DOHH2 (cell line): ENCODE data around the gene TIPIN.

Experiments
- H3F3A ChIP-seq: fragments of 200-600 bp; sonication (generic), shearing (Covaris generic); 2 replicates; pipeline ENCODE4 v1.6.0; 2016; ENCODE audit warnings: antibody characterized with exemption, mild to moderate bottlenecking; ENCODE audit not compliant: control insufficient read depth, insufficient read depth
- H3K27ac ChIP-seq: fragments of 200-600 bp; sonication (generic); 2 replicates; pipeline ENCODE4 v1.5.1; 2014; ENCODE audit warnings: low read depth, mild to moderate bottlenecking, low read length, moderate library complexity
- H3K27me3 ChIP-seq: fragments of 200-600 bp; sonication (generic); 2 replicates; pipeline ENCODE4 v1.6.1; 2014; ENCODE audit warnings: mild to moderate bottlenecking, low read length, mixed read lengths; ENCODE audit not compliant: control insufficient read depth
- H3K36me3 ChIP-seq: fragments of 200-600 bp; sonication (generic); 2 replicates; pipeline ENCODE4 v1.6.1; 2014; ENCODE audit warnings: mild to moderate bottlenecking, low read length, moderate library complexity, mixed read lengths; ENCODE audit not compliant: control insufficient read depth
- H3K4me1 ChIP-seq: fragments of 200-600 bp; sonication (generic); 2 replicates; pipeline ENCODE4 v1.6.1; 2014; ENCODE audit warnings: mild to moderate bottlenecking, low read length, mixed read lengths; ENCODE audit not compliant: control insufficient read depth
- H3K4me2 ChIP-seq: fragments of 200-600 bp; sonication (generic); 2 replicates; pipeline ENCODE4 v1.6.0; 2014; ENCODE audit warnings: mild to moderate bottlenecking, low read length, moderate library complexity
- H3K4me3 ChIP-seq: fragments of 200-600 bp; sonication (generic); 2 replicates; pipeline ENCODE4 v1.5.1; 2014; ENCODE audit warnings: mild to moderate bottlenecking, low read length, mixed read lengths
- H3K79me2 ChIP-seq: fragments of 200-600 bp; sonication (generic); 2 replicates; pipeline ENCODE4 v1.6.1; 2014; ENCODE audit warnings: mild to moderate bottlenecking, low read length, mixed read lengths; ENCODE audit not compliant: control insufficient read depth
- H3K9me2 ChIP-seq: fragments of 200-600 bp; sonication (generic); replicated peaks from 2 replicates; pipeline ENCODE4 v1.6.1; 2014; ENCODE audit warnings: mild to moderate bottlenecking, low read length, mixed read lengths; ENCODE audit not compliant: control insufficient read depth
- H3K9me3 ChIP-seq: fragments of 200-600 bp; sonication (generic); 2 replicates; pipeline ENCODE4 v1.6.1; 2014; ENCODE audit warnings: antibody characterized with exemption, low read length, mixed read lengths; ENCODE audit not compliant: control insufficient read depth, insufficient read depth
- H4K20me1 ChIP-seq: fragments of 200-600 bp; sonication (generic); 2 replicates; pipeline ENCODE4 v1.6.0; 2014; ENCODE audit warnings: low read depth, mild to moderate bottlenecking, antibody characterized with exemption, low read length, moderate library complexity; ENCODE audit not compliant: control insufficient read depth, insufficient read depth
- CTCF ChIP-seq: fragments of 200-600 bp; sonication (generic); IDR thresholded peaks from one replicate; pipeline ENCODE4 v1.5.1; 2014; ENCODE audit warnings: antibody characterized with exemption, mild to moderate bottlenecking, low read depth, low read length; ENCODE audit not compliant: poor library complexity, severe bottlenecking
- EZH2phosphoT487 ChIP-seq: fragments of 200-600 bp; sonication (generic); IDR thresholded peaks from 2 replicates; pipeline ENCODE4 v1.6.1; 2017; ENCODE audit warnings: borderline replicate concordance, mild to moderate bottlenecking, antibody characterized with exemption, low read length, moderate library complexity, mixed read lengths

The TIPIN gene

DNA sequence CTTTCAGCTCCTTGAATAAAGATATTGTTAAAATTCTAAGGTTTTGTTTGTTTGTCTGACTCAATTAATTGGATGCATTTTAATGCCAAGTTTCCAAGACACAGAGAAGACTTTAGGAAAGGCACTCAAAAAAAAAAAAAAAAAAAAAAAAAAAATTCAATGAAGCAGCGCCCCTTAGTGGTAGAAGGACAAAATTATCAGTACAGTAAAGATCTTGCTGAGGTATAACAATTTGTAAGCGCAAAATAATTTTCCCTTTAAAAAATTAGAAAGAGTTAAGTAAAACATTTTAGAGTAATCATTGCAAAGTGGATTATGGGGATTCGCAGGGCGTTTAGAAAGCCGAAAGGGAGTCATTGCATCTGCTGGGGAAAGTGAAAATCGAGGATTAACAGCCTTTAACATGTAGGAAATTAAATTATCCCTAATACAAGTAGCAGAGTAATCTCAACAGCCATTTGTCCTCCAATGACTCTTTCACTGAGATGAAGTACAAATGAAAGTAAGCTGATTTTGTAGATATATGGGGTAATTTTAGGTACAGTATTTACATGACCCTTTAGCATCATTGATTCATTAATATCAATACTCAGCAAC lies 68.9 kb downstream of the TIPIN start:
- H4K20me1 ChIP-seq, result no peaks in the 10 kb centered on the region
- peak overlapping the region; percentile 15 for H3K4me2 ChIP-seq
- H3K27ac ChIP-seq, result no peak overlapping the region
- no peaks in the 10 kb centered on the region for H3K9me2 ChIP-seq
- peak; percentile 45 for TF ChIP-seq CTCF
- no peak for TF ChIP-seq EZH2phosphoT487
- peaks cover 43% of the 10 kb centered on the region for H3K4me1 ChIP-seq
- H3K4me3 ChIP-seq, result no peak overlapping the region
- H3K79me2 ChIP-seq, result peaks cover 15% of the 10 kb centered on the region
- H3F3A ChIP-seq, result peaks cover 5% of the 10 kb centered on the region; the same call in 1 of the 2 replicates
- H3K9me3 ChIP-seq, result no peaks in the 10 kb centered on the region
- H3K36me3 ChIP-seq, result peaks cover 9% of the 10 kb centered on the region
- H3K27me3 ChIP-seq, result no peaks in the 10 kb centered on the region
